Mesenchymal stem cell (in vitro differentiated cells and primary cell): Measurements from ENCODE around the gene EIF3I.

ENCODE experiments used
- DNase-seq: peaks from one replicate; pipeline ENCODE4 v3.0.0-alpha.2; 2013
- H2AFZ ChIP-seq: one replicate; pipeline ENCODE4 v1.6.1; 2013; ENCODE audit warnings: low read depth, mild to moderate bottlenecking, control low read depth, inconsistent platforms, low read length, moderate library complexity
- H2AK5ac ChIP-seq: 2 replicates; pipeline ENCODE4 v1.6.1; 2013; ENCODE audit warnings: low read length, moderate library complexity, mild to moderate bottlenecking, inconsistent platforms; ENCODE audit not compliant: severe bottlenecking
- H2BK120ac ChIP-seq: one replicate; pipeline ENCODE4 v1.6.1; 2013; ENCODE audit warnings: low read depth, mild to moderate bottlenecking, inconsistent platforms, low read length, moderate library complexity
- H2BK12ac ChIP-seq, 2 experiments: one replicate each; pipeline ENCODE4 v1.6.1; 2013; ENCODE audit warnings: inconsistent platforms in 2 of 2, low read length in 2 of 2, mild to moderate bottlenecking in 2 of 2, moderate library complexity in 2 of 2, control low read depth in 1 of 2
- H2BK15ac ChIP-seq: one replicate; pipeline ENCODE4 v1.6.1; 2013; ENCODE audit warnings: mild to moderate bottlenecking, low read depth, inconsistent platforms; ENCODE audit not compliant: poor library complexity, severe bottlenecking
- H2BK5ac ChIP-seq: 2 replicates; pipeline ENCODE4 v1.6.1; 2013; ENCODE audit warnings: low read depth, mild to moderate bottlenecking, low read length, control low read depth, inconsistent platforms; ENCODE audit not compliant: poor library complexity, severe bottlenecking
- H3K14ac ChIP-seq, 2 experiments: one replicate each; pipeline ENCODE4 v1.6.1; 2013; ENCODE audit warnings: inconsistent platforms in 2 of 2, low read length in 2 of 2, control low read depth in 1 of 2, mild to moderate bottlenecking in 1 of 2, moderate library complexity in 1 of 2
- H3K18ac ChIP-seq, 2 experiments: one replicate each; pipeline ENCODE4 v1.6.1; 2013; ENCODE audit warnings: inconsistent platforms in 2 of 2, low read length in 2 of 2, control low read depth in 1 of 2, low read depth in 1 of 2, mild to moderate bottlenecking in 1 of 2
- H3K23ac ChIP-seq, 2 experiments: one replicate each; pipeline ENCODE4 v1.6.1; 2013; ENCODE audit warnings: inconsistent platforms in 2 of 2, low read length in 2 of 2, mild to moderate bottlenecking in 2 of 2, moderate library complexity in 2 of 2, control low read depth in 1 of 2
- H3K27ac ChIP-seq: 2 replicates; pipeline ENCODE4 v1.5.1; 2013; ENCODE audit warnings: mild to moderate bottlenecking, moderate library complexity, low read length, control low read depth, inconsistent platforms; ENCODE audit not compliant: poor library complexity, severe bottlenecking
- H3K27me3 ChIP-seq, 2 experiments: 2 replicates each; pipeline versions ENCODE4 v1.6.1 to v1.7.0; 2013; ENCODE audit warnings: low read length in 2 of 2, mild to moderate bottlenecking in 2 of 2, moderate library complexity in 2 of 2, control low read depth in 1 of 2, inconsistent platforms in 1 of 2; ENCODE audit not compliant: control insufficient read depth in 1 of 2, insufficient read depth in 1 of 2
- H3K36me3 ChIP-seq, 2 experiments: 2 replicates each; pipeline versions ENCODE4 v1.6.1 to v1.7.0; 2013; ENCODE audit warnings: low read length in 2 of 2, control low read depth in 1 of 2, inconsistent platforms in 1 of 2, low read depth in 1 of 2, mild to moderate bottlenecking in 1 of 2; ENCODE audit not compliant: insufficient read depth in 2 of 2, control insufficient read depth in 1 of 2
- H3K4ac ChIP-seq, 2 experiments: one replicate each; pipeline ENCODE4 v1.6.1; 2013; ENCODE audit warnings: inconsistent platforms in 2 of 2, low read length in 2 of 2, mild to moderate bottlenecking in 2 of 2, moderate library complexity in 2 of 2, control low read depth in 1 of 2, low read depth in 1 of 2
- H3K4me1 ChIP-seq: 2 replicates; pipeline ENCODE4 v1.6.1; 2013; ENCODE audit warnings: low read depth, low read length, control low read depth; ENCODE audit not compliant: control insufficient read depth, insufficient read depth
- H3K4me2 ChIP-seq: 2 replicates; pipeline ENCODE4 v1.6.1; 2013; ENCODE audit warnings: low read length, mild to moderate bottlenecking, inconsistent platforms; ENCODE audit not compliant: poor library complexity, severe bottlenecking
- H3K4me3 ChIP-seq, 2 experiments: 2 replicates each; pipeline versions ENCODE4 v1.5.1 to v1.7.0; 2013; ENCODE audit warnings: low read length in 2 of 2, mild to moderate bottlenecking in 2 of 2, control low read depth in 1 of 2, low read depth in 1 of 2; ENCODE audit not compliant: insufficient read depth in 1 of 2
- H3K79me1 ChIP-seq: replicated peaks from 2 replicates; pipeline ENCODE4 v1.6.1; 2013; ENCODE audit warnings: mild to moderate bottlenecking, control low read depth, low read length, inconsistent platforms; ENCODE audit not compliant: poor library complexity, severe bottlenecking
- H3K9ac ChIP-seq: 2 replicates; pipeline ENCODE4 v1.7.0; 2013; ENCODE audit warnings: mild to moderate bottlenecking, low read length, moderate library complexity
- H3K9me3 ChIP-seq: 2 replicates; pipeline ENCODE4 v1.7.0; 2013; ENCODE audit warnings: mild to moderate bottlenecking, low read length; ENCODE audit not compliant: control insufficient read depth
- H4K8ac ChIP-seq: one replicate; pipeline ENCODE4 v1.6.1; 2013; ENCODE audit warnings: inconsistent platforms, mild to moderate bottlenecking, low read length, moderate library complexity
- H4K91ac ChIP-seq: one replicate; pipeline ENCODE4 v1.6.1; 2013; ENCODE audit warnings: mild to moderate bottlenecking, low read length, inconsistent platforms
- WGBS: methylation state at CpG from one replicate; pipeline ENCODE4 v1.1.7; 2013; ENCODE audit warnings: mixed read lengths; 5-methylcytosine and 5-hydroxymethylcytosine counted together

Gene EIF3I

DNA sequence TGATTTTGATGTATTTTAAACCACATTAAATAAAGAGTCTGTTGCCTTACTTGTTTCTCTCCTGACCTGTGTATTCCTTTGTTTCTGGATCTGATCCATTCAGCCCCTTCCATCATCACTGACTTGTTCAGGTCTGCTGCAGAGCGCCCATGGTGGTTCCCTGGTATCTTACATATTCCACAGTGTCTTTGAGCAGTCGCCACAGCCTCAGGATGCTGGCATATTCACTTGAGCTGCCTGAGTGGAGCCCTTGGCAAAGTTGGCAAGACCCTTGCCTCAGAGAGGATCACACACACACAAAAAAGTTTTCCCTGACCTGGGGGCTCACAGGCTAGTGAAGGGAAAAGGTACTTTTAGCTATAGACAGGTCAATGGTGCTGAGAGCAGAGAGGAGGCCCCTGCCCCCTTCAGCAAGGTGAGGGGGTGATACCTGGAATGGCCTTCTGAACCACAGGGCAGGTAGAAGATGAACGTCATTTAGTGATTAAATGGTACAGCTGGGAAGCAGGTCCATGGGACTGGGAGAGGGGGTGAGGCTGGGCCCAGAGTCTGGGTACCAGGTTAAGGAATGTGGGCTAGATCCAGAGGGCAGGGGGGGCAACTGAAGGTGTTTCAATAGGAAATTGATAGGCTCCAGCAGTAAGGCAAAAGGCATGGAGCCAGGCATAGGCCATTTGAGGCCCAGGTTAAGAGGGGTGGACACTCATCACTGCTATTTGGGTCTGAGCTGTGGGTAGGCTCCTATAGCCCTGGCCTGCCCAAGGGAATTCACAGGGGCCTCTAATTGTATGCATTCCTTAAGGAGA, 23.8 kb upstream of the EIF3I start:
- Histone ChIP-seq H3K79me1 (peaks cover 6% of the 10 kb centered on the region), H3K23ac (no peak overlapping the region), H2BK15ac (no peak overlapping the region), H2AK5ac (no peak overlapping the region), H3K4me1 (peaks cover 30% of the 10 kb centered on the region), H3K14ac (no peak overlapping the region), H3K27ac (no peak overlapping the region), H2AFZ (no peak overlapping the region), H3K36me3 (peaks cover 47 to 52% of the 10 kb centered on the region in 2 experiments), H3K9me3 (no peaks in the 10 kb centered on the region), H2BK5ac (no peak overlapping the region), H3K4ac (no peak overlapping the region), H3K27me3 (no peaks in the 10 kb centered on the region), H3K4me3 (no peak overlapping the region), H2BK120ac (no peak overlapping the region), H3K9ac (no peak overlapping the region), H4K8ac (no peak overlapping the region), H3K18ac (no peak overlapping the region), H4K91ac (no peak overlapping the region), H3K4me2 (no peak overlapping the region), H2BK12ac (no peak overlapping the region)
- no peak for DNase-seq
- whole genome bisulfite sequencing = 97% methylated on average over 3 of the region's 3 CpGs

DNA sequence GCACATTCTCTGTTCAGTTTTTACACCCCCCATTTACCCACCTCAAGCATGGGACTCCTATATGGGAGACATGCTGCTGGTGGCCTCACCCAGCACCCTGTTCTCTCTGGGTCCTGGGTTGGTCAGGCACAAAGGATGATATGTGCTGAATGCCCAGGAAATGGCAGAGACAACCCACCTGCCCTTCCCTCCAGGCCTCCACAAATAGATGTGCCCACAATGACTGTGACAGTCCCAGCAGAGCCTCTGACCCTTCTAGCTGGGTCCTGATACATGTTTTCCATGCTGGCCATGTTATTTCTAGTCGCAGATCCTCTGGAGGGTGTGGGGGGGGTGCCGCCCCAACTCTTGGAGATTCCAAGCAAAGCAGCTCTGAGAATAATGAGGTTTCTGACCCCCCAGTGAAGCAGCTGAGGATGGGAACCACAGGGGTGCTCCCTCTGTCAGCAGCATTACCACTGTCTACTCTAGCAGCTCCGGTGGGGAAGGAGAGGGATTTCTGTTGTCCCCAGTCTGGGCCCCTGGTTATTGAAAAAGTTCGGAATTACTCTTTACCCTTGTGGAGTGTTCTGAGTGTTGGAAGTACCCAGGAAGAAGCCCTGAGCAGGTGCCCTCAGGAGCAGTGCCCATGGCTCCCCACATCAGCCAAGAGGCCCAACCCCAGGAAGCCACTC, 23.0 kb upstream of the EIF3I start:
- Histone ChIP-seq H3K18ac (peak overlapping the region; percentile 46 to 71), H2AK5ac (peak overlapping the region; percentile 33), H3K9me3 (no peaks in the 10 kb centered on the region), H2BK15ac (no peak overlapping the region), H3K27me3 (no peaks in the 10 kb centered on the region), H3K4ac (peak overlapping the region in 1 of 2 experiments; percentile 46), H3K27ac (no peak overlapping the region), H4K91ac (peak overlapping the region; percentile 19), H3K14ac (peak overlapping the region in 1 of 2 experiments; percentile 11), H3K79me1 (peaks cover 6% of the 10 kb centered on the region), H2AFZ (no peak overlapping the region), H2BK120ac (no peak overlapping the region), H4K8ac (peak overlapping the region; percentile 35), H3K4me3 (peak overlapping the region in 1 of 2 experiments; percentile 84), H3K4me2 (no peak overlapping the region), H2BK5ac (no peak overlapping the region), H3K9ac (peak overlapping the region; percentile 88), H2BK12ac (no peak overlapping the region), H3K4me1 (peaks cover 30% of the 10 kb centered on the region), H3K36me3 (peaks cover 44 to 45% of the 10 kb centered on the region in 2 experiments), H3K23ac (no peak overlapping the region)
- DNase-seq = no peak
- WGBS = 86% methylated on average over 4 of the region's 4 CpGs

DNA sequence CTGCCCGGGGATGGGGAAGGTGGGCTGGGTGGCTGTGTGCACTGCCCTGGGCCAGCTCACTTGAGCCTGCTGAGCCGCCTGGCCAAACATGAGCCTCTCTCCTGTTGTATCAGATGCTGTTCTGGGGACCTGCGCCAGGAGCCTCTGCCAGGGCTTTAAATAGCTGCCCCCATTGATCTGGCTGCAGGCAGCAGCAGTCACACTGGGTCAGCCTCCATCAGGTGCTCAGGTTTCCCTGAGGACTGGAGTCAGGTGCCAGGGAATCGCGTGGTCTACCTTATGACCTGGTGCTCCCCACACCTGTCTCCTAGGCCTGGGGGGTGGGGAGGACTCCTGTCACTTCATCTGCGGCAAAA, 22.5 kb upstream of the EIF3I start:
- Histone ChIP-seq H3K18ac (peak overlapping the region; percentile 46 to 71), H3K4ac (peak overlapping the region; percentile 46 to 66), H3K23ac (peak overlapping the region in 1 of 2 experiments; percentile 14), H3K27me3 (no peaks in the 10 kb centered on the region), H3K9me3 (no peaks in the 10 kb centered on the region), H2AK5ac (peak overlapping the region; percentile 33), H2BK120ac (no peak overlapping the region), H2BK15ac (no peak overlapping the region), H2BK12ac (peak overlapping the region in 1 of 2 experiments; percentile 11), H2AFZ (no peak overlapping the region), H4K91ac (peak overlapping the region; percentile 19), H4K8ac (peak overlapping the region; percentile 12), H3K14ac (peak overlapping the region in 1 of 2 experiments; percentile 56), H3K27ac (peak overlapping the region; percentile 77), H3K4me2 (peak overlapping the region; percentile 89), H3K4me1 (peaks cover 30% of the 10 kb centered on the region), H3K79me1 (peaks cover 6% of the 10 kb centered on the region), H3K4me3 (peak overlapping the region in 1 of 2 experiments; percentile 84), H2BK5ac (no peak overlapping the region), H3K9ac (peak overlapping the region; percentile 88), H3K36me3 (peaks cover 40 to 43% of the 10 kb centered on the region in 2 experiments)
- no peak for DNase-seq
- WGBS = 57% methylated on average over 5 of the region's 6 CpGs
